ENCODE data around the gene SLC25A30. TPM values are rescaled to one million over a fixed set of nuclear protein-coding genes. Genes with fewer than 3 reads are reported as not detected.
"Not testable (repeated sequence)": the region's sequence is repeated elsewhere in the genome, so short reads cannot be mapped to it uniquely, and the experiment has no call there.

SLC25A30 gene
- total and polyA plus RNA-seq, 4 donors: 5.4 to 59.2 (median 17.8) TPM

DNA sequence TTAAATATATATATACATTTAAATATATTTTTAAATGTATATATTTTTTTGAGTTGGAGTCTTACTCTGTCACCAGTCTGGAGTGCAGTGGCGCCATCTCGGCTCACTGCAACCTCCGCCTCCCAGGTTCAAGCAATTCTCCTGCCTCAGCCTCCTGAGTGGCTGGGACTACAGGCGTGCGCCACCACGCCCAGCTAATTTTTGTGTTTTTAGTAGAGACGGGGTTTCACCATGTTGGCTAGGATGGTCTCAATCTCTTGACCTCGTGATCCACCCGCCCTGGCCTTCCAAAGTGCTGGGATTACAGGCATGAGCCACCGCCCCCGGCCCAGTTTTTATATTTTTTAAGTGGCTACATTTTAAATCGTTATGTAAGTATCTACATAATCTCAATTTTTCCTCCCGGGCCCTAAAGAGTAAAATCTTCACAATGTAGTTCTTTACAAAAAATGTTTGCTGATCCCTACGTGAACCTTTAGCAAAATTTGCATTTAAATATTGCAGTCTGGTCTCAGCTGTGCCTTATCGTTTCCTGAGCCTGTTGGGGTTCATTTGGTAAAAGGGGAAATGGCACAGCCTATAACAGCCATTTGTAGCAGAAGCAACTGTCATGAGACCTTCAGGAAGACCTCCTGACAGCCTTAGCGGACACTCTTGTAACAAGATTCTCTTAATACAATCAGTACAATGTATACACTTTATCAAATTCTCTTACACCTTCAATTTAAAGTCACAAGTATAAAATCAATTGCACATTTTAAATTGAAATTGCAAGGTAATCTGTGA is 8.1 kb upstream of the SLC25A30 start:
- DNase-seq (ENCODE audit: low spot score); H3K27ac ChIP-seq (ENCODE audit: low read depth in 1 of 2, low read length in 2 of 2); H3K4me1 ChIP-seq (ENCODE audit: control insufficient read depth in 4 of 4, insufficient read depth in 4 of 4, low read length in 3 of 4); H3K4me3 ChIP-seq (ENCODE audit: low read depth in 1 of 3, low read length in 3 of 3); H3K27me3 ChIP-seq (ENCODE audit: control insufficient read depth in 4 of 4, insufficient read depth in 4 of 4, low read length in 3 of 4); H3K9me3 ChIP-seq (ENCODE audit: control insufficient read depth in 4 of 4, low read length in 3 of 4); H3K9ac ChIP-seq (ENCODE audit: low read depth in 1 of 2, low read length in 2 of 2); H3K36me3 ChIP-seq (ENCODE audit: control insufficient read depth in 4 of 4, insufficient read depth in 3 of 4, low read depth in 1 of 4, low read length in 3 of 4): not testable (repeated sequence)
- 82% methylated on average over 16 of the region's 16 CpGs for WGBS

GRCh38 chr13:45422731-45423292 is 4.6 kb upstream of the SLC25A30 start:
- no peaks in the 10 kb centered on the region for H3K9me3 ChIP-seq (ENCODE audit: control insufficient read depth in 4 of 4, low read length in 3 of 4)
- H3K4me1 ChIP-seq (ENCODE audit: control insufficient read depth in 4 of 4, insufficient read depth in 4 of 4, low read length in 3 of 4): no peaks in the 10 kb centered on the region
- 81% methylated on average over 3 of the region's 3 CpGs for WGBS
- H3K4me3 ChIP-seq (ENCODE audit: low read depth in 1 of 3, low read length in 3 of 3): no peak overlapping the region
- peaks cover 0 to 1% (median 0%) of the 10 kb centered on the region in 4 donors for H3K36me3 ChIP-seq (ENCODE audit: control insufficient read depth in 4 of 4, insufficient read depth in 3 of 4, low read depth in 1 of 4, low read length in 3 of 4)
- no peak overlapping the region for H3K9ac ChIP-seq (ENCODE audit: low read depth in 1 of 2, low read length in 2 of 2)
- no peak overlapping the region for H3K27ac ChIP-seq (ENCODE audit: low read depth in 1 of 2, low read length in 2 of 2)
- TF ChIP-seq FOXA1 (IDR thresholded peaks at IDR 0.05) (no peak), MAX (IDR thresholded peaks at IDR 0.05) (no peak), RXRA (IDR thresholded peaks at IDR 0.05) (no peak), JUND (IDR thresholded peaks at IDR 0.05) (no peak), GABPA (IDR thresholded peaks at IDR 0.05 in 1 of 2, conservative IDR thresholded peaks at IDR 0.05 in 1 of 2) (no peak), FOXA2 (IDR thresholded peaks at IDR 0.05) (no peak), REST (IDR thresholded peaks at IDR 0.05) (no peak), TAF1 (conservative IDR thresholded peaks at IDR 0.05) (no peak), NR2F2 (IDR thresholded peaks at IDR 0.05) (no peak), EGR1 (IDR thresholded peaks at IDR 0.05; ENCODE audit: low read depth in 2 of 2) (no peak), CTCF (IDR thresholded peaks at IDR 0.05; ENCODE audit: low read depth, low read length, missing input control) (no peak)
- TF ChIP-seq, protein P1, sequence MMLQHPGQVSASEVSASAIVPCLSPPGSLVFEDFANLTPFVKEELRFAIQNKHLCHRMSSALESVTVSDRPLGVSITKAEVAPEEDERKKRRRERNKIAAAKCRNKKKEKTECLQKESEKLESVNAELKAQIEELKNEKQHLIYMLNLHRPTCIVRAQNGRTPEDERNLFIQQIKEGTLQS (IDR thresholded peaks at IDR 0.05): no peak
- DNase-seq (ENCODE audit: low spot score): no peak
- H3K27me3 ChIP-seq (ENCODE audit: control insufficient read depth in 4 of 4, insufficient read depth in 4 of 4, low read length in 3 of 4): no peaks in the 10 kb centered on the region
